GM12891 (cell line): ENCODE data around the gene ERN1.

Experiments used
- DNase-seq: peaks from one replicate; pipeline ENCODE4 v3.0.0; 2011; ENCODE audit warnings: low spot score; ENCODE audit not compliant: insufficient read length
- FAIRE-seq: peaks from 2 replicates; lab custom pipeline; 2011; peaks lifted over from hg19 to GRCh38; lab: Jason Lieb, UNC
- PAX5 ChIP-seq: IDR thresholded peaks from 2 replicates; pipeline ENCODE4 v1.6.1; 2011; ENCODE audit warnings: low read length, moderate library complexity, mild to moderate bottlenecking; ENCODE audit not compliant: insufficient read depth, severe bottlenecking
- POLR2A ChIP-seq: IDR thresholded peaks from 2 replicates; pipeline ENCODE4 v1.6.1; 2011; ENCODE audit warnings: low read depth, low read length, control low read depth
- POLR2AphosphoS5 ChIP-seq: IDR thresholded peaks from 2 replicates; pipeline ENCODE4 v1.6.1; 2011; ENCODE audit warnings: low read depth, low read length, control low read depth
- POU2F2 ChIP-seq: IDR thresholded peaks from 2 replicates; pipeline ENCODE4 v1.6.1; 2011; ENCODE audit warnings: low read depth, mild to moderate bottlenecking, control low read depth, low read length, moderate library complexity
- SPI1 ChIP-seq: IDR thresholded peaks from 2 replicates; pipeline ENCODE4 v1.6.1; 2011; ENCODE audit warnings: low read depth, low read length, control low read depth
- TAF1 ChIP-seq: IDR thresholded peaks from 2 replicates; pipeline ENCODE4 v1.6.1; 2011; ENCODE audit warnings: low read depth, low read length, control low read depth

ERN1 gene

GRCh38 chr17:64158831-64159590 is 29.1 kb upstream of the ERN1 start:
- TF ChIP-seq POLR2A: no peak
- TF ChIP-seq POU2F2: no peak
- no peak for TF ChIP-seq POLR2AphosphoS5
- TF ChIP-seq PAX5: no peak
- no peak for TF ChIP-seq TAF1
- no peak for TF ChIP-seq SPI1
- no peak for DNase-seq
- FAIRE-seq: no peak

GRCh38 chr17:64158406-64158805 is 28.5 kb upstream of the ERN1 start:
- DNase-seq: no peak
- FAIRE-seq: no peak
- TF ChIP-seq POLR2A: no peak
- no peak for TF ChIP-seq SPI1
- TF ChIP-seq POU2F2: no peak
- no peak for TF ChIP-seq POLR2AphosphoS5

- FAIRE-seq: no peak
- TF ChIP-seq PAX5: no peak
- TF ChIP-seq POLR2A: no peak
- TF ChIP-seq SPI1: no peak
- no peak for TF ChIP-seq TAF1
- TF ChIP-seq POLR2AphosphoS5: no peak
- TF ChIP-seq POU2F2: no peak
- no peak for DNase-seq
Measured at GRCh38 chr17:64157669-64158180, 27.8 kb upstream of the ERN1 start.

GRCh38 chr17:64156670-64157069 is 26.7 kb upstream of the ERN1 start:
- FAIRE-seq (no peak), DNase-seq (no peak)
- TF ChIP-seq POLR2A (no peak), PAX5 (no peak), POU2F2 (no peak), POLR2AphosphoS5 (no peak), SPI1 (no peak), TAF1 (no peak)

- no peak for FAIRE-seq
- no peak for TF ChIP-seq SPI1
- TF ChIP-seq POU2F2: no peak
- no peak for TF ChIP-seq POLR2A
- no peak for TF ChIP-seq TAF1
- TF ChIP-seq PAX5: no peak
- TF ChIP-seq POLR2AphosphoS5: no peak
- no peak for DNase-seq
Measured at GRCh38 chr17:64155751-64156544, 26.0 kb upstream of the ERN1 start.

- no peak for TF ChIP-seq TAF1
- no peak for TF ChIP-seq PAX5
- no peak for TF ChIP-seq SPI1
- no peak for TF ChIP-seq POLR2AphosphoS5
- TF ChIP-seq POLR2A: no peak
- TF ChIP-seq POU2F2: no peak
- FAIRE-seq (no peak), DNase-seq (no peak)
Measured at GRCh38 chr17:64155129-64155528, 25.2 kb upstream of the ERN1 start.

GRCh38 chr17:64154717-64155116 is 24.8 kb upstream of the ERN1 start:
- TF ChIP-seq POLR2AphosphoS5 (no peak), TAF1 (no peak), POLR2A (no peak), SPI1 (no peak)
- DNase-seq (no peak), FAIRE-seq (no peak)

- FAIRE-seq (no peak), DNase-seq (no peak)
- no peak for TF ChIP-seq POU2F2
Measured at GRCh38 chr17:64154313-64154695, 24.4 kb upstream of the ERN1 start.

GRCh38 chr17:64153565-64154312 is 23.8 kb upstream of the ERN1 start:
- no peak for FAIRE-seq
- no peak for DNase-seq
- TF ChIP-seq PAX5: no peak
- TF ChIP-seq POLR2A: no peak
- no peak for TF ChIP-seq POLR2AphosphoS5
- TF ChIP-seq TAF1: no peak
- no peak for TF ChIP-seq SPI1
- no peak for TF ChIP-seq POU2F2
